ENCODE measurements around the gene SMARCE1.

- no peak for TF ChIP-seq EZH2phosphoT487 (conservative IDR thresholded peaks at IDR 0.05; ENCODE audit: low read length)
- no peak for TF ChIP-seq CTCF (IDR thresholded peaks at IDR 0.05; ENCODE audit: insufficient read depth, low read length, poor library complexity, severe bottlenecking)
Measured at GRCh38 chr17:40645291-40645690, 2.3 kb downstream of the SMARCE1 start.
